Naive thymus-derived CD4-positive, alpha-beta T cell (primary cell): Measurements from ENCODE around the gene ZNF467. TPM values are rescaled to one million over a fixed set of nuclear protein-coding genes. Genes with fewer than 3 reads are reported as not detected.

Source experiments
- ATAC-seq: fragments of 150-1000 bp; cut with Tn5 transposase; 2 replicates; pipeline ENCODE4 v1.10.0; 2021; ENCODE audit warnings: mild to moderate bottlenecking, moderate library complexity
- CTCF ChIA-PET: fragments of 350-600 bp; sonication (Branson Sonifier 250); formaldehyde crosslinking; loops from one replicate; lab custom pipeline; 2021; ENCODE audit warnings: antibody characterized with exemption; lab: Charles Lee
- POLR2A ChIA-PET: fragments of 350-600 bp; sonication (Branson Sonifier 250); formaldehyde crosslinking; loops from one replicate; lab custom pipeline; 2021; ENCODE audit warnings: antibody characterized with exemption, inconsistent platforms; lab: Charles Lee
- DNase-seq, 9 donors: peaks; one replicate each; pipeline versions ENCODE4 v3.0.0 to v3.0.0-alpha.2; 2020 to 2022; ENCODE audit warnings: mixed read lengths in 1 of 9
- H3K27ac ChIP-seq: one replicate; pipeline ENCODE4 v1.7.0; 2013; ENCODE audit warnings: mild to moderate bottlenecking, low read depth, low read length, moderate library complexity
- H3K27me3 ChIP-seq, 2 donors: one replicate each; pipeline ENCODE4 v1.7.0; 2013; ENCODE audit warnings: low read length in 2 of 2, mild to moderate bottlenecking in 2 of 2, moderate library complexity in 2 of 2; ENCODE audit not compliant: control insufficient read depth in 2 of 2, insufficient read depth in 2 of 2
- H3K36me3 ChIP-seq, 3 experiments: 1 replicate in 2 of 3; 2 replicates in 1 of 3; pipeline ENCODE4 v1.7.0; 2013; ENCODE audit warnings: low read length in 3 of 3, mild to moderate bottlenecking in 3 of 3, moderate library complexity in 1 of 3; ENCODE audit not compliant: insufficient read depth in 3 of 3, control insufficient read depth in 2 of 3
- H3K4me1 ChIP-seq, 2 donors: one replicate each; pipeline ENCODE4 v1.7.0; 2013; ENCODE audit warnings: low read length in 2 of 2, mild to moderate bottlenecking in 2 of 2, moderate library complexity in 1 of 2; ENCODE audit not compliant: control insufficient read depth in 2 of 2, insufficient read depth in 2 of 2
- H3K4me3 ChIP-seq: 2 replicates; pipeline ENCODE4 v1.7.0; 2013; ENCODE audit warnings: mild to moderate bottlenecking, low read length
- H3K9me3 ChIP-seq, 3 experiments: 1 replicate in 2 of 3; 2 replicates in 1 of 3; pipeline ENCODE4 v1.7.0; 2013; ENCODE audit warnings: low read length in 3 of 3; ENCODE audit not compliant: control insufficient read depth in 2 of 3
- H3K27ac Mint-ChIP-seq, 9 donors: one replicate each; pipeline ENCODE4 v1.8.0; 2020 to 2022; ENCODE audit warnings: mixed read lengths in 9 of 9, mild to moderate bottlenecking in 8 of 9, moderate library complexity in 5 of 9, inconsistent platforms in 2 of 9
- H3K27me3 Mint-ChIP-seq, 5 donors: one replicate each; pipeline ENCODE4 v1.8.0; 2021 to 2022; ENCODE audit warnings: mixed read lengths in 5 of 5, mild to moderate bottlenecking in 1 of 5
- H3K36me3 Mint-ChIP-seq, 5 donors: one replicate each; pipeline ENCODE4 v1.8.0; 2020 to 2022; ENCODE audit warnings: mixed read lengths in 5 of 5, mild to moderate bottlenecking in 3 of 5, inconsistent platforms in 1 of 5
- H3K4me1 Mint-ChIP-seq, 7 donors: one replicate each; pipeline ENCODE4 v1.8.0; 2020 to 2022; ENCODE audit warnings: mixed read lengths in 7 of 7, mild to moderate bottlenecking in 3 of 7, inconsistent platforms in 1 of 7
- H3K4me3 Mint-ChIP-seq, 10 donors: one replicate each; pipeline ENCODE4 v1.8.0; 2020 to 2022; ENCODE audit warnings: mild to moderate bottlenecking in 10 of 10, mixed read lengths in 10 of 10, moderate library complexity in 6 of 10, inconsistent platforms in 2 of 10
- H3K9me3 Mint-ChIP-seq, 11 donors: one replicate each; pipeline ENCODE4 v1.8.0; 2020 to 2022; ENCODE audit warnings: mixed read lengths in 11 of 11, mild to moderate bottlenecking in 4 of 11, inconsistent platforms in 1 of 11, moderate library complexity in 1 of 11
- intact Hi-C, 2 donors: fragments of 100-400 bp; cut with micrococcal nuclease; formaldehyde crosslinking; loops; one replicate each; pipeline ENCODE4 v1.15.1; 2023
- polyA plus RNA-seq, 2 donors: library from polyadenylated mRNA; unstranded; fragments of 300-500 nt; fragmentation: Illumina TruSeq; gene quantifications; one replicate each; pipeline ENCODE4 v1.2.3, GENCODE V29; 2021
- total RNA-seq, 6 experiments: library from RNA in 5 of 6; stranded (reverse) in 5 of 6; gene quantifications; 1 replicate in 5 of 6; 2 replicates in 1 of 6; pipeline ENCODE4 v1.2.3 and lab custom pipeline; 2021 to 2026

ZNF467 gene
- total and polyA plus RNA-seq, 7 experiments from 2014 or later: 0.17 to 33.1 (median 6.8) TPM

GRCh38 chr7:149723795-149724495 is 49.4 kb downstream of the ZNF467 start:
- peak overlapping the region in 1 of 9 donors; percentile 34 for H3K27ac Mint-ChIP-seq
- DNase-seq (no peak), ATAC-seq (no peak)
- no peaks in the 10 kb centered on the region for H3K9me3 Mint-ChIP-seq
- Histone ChIP-seq H3K27ac (no peak overlapping the region), H3K9me3 (no peaks in the 10 kb centered on the region), H3K4me1 (no peaks in the 10 kb centered on the region), H3K4me3 (no peak overlapping the region), H3K27me3 (no peaks in the 10 kb centered on the region), H3K36me3 (peaks cover 0 to 91% (median 0%) of the 10 kb centered on the region in 3 experiments)
- ChIA-PET POLR2A (no interaction called here), CTCF (no interaction called here)
- no peaks in the 10 kb centered on the region for H3K27me3 Mint-ChIP-seq
- peaks cover 0 to 1% (median 0%) of the 10 kb centered on the region in 7 donors for H3K4me1 Mint-ChIP-seq
- peaks cover 0 to 41% (median 4%) of the 10 kb centered on the region in 5 donors for H3K36me3 Mint-ChIP-seq
- intact Hi-C loops: no loop called here
- H3K4me3 Mint-ChIP-seq: no peak overlapping the region

GRCh38 chr7:149723082-149723767 is 50.2 kb downstream of the ZNF467 start:
- no peaks in the 10 kb centered on the region for H3K27me3 ChIP-seq
- Mint-ChIP-seq H3K4me3 (no peak overlapping the region), H3K27ac (no peak overlapping the region), H3K4me1 (peaks cover 0 to 4% (median 0%) of the 10 kb centered on the region in 7 donors), H3K36me3 (peaks cover 0 to 39% (median 4%) of the 10 kb centered on the region in 5 donors), H3K9me3 (no peaks in the 10 kb centered on the region), H3K27me3 (no peaks in the 10 kb centered on the region)
- POLR2A ChIA-PET: no interaction called here
- H3K9me3 ChIP-seq: no peaks in the 10 kb centered on the region
- no peak overlapping the region for H3K27ac ChIP-seq
- no peak overlapping the region for H3K4me3 ChIP-seq
- DNase-seq (no peak), ATAC-seq (no peak)
- intact Hi-C loops: no loop called here
- H3K36me3 ChIP-seq: peaks cover 0 to 88% (median 0%) of the 10 kb centered on the region in 3 experiments
- CTCF ChIA-PET: no interaction called here
- H3K4me1 ChIP-seq: no peaks in the 10 kb centered on the region

GRCh38 chr7:149722356-149722957 is 50.9 kb downstream of the ZNF467 start:
- H3K4me1 Mint-ChIP-seq: peaks cover 0 to 6% (median under 1%) of the 10 kb centered on the region in 7 donors
- H3K27me3 ChIP-seq: no peaks in the 10 kb centered on the region
- H3K9me3 ChIP-seq: no peaks in the 10 kb centered on the region
- no peak overlapping the region for H3K4me3 ChIP-seq
- ATAC-seq: no peak
- no peaks in the 10 kb centered on the region for H3K4me1 ChIP-seq
- ChIA-PET CTCF (no interaction called here), POLR2A (no interaction called here)
- H3K4me3 Mint-ChIP-seq: no peak overlapping the region
- H3K36me3 ChIP-seq: peaks cover 0 to 80% (median 0%) of the 10 kb centered on the region in 3 experiments
- H3K27me3 Mint-ChIP-seq: no peaks in the 10 kb centered on the region
- intact Hi-C loops: no loop called here
- H3K9me3 Mint-ChIP-seq: no peaks in the 10 kb centered on the region
- no peak overlapping the region for H3K27ac ChIP-seq
- DNase-seq: no peak
- H3K36me3 Mint-ChIP-seq: peaks cover 0 to 31% (median 1%) of the 10 kb centered on the region in 5 donors
- no peak overlapping the region for H3K27ac Mint-ChIP-seq

DNA sequence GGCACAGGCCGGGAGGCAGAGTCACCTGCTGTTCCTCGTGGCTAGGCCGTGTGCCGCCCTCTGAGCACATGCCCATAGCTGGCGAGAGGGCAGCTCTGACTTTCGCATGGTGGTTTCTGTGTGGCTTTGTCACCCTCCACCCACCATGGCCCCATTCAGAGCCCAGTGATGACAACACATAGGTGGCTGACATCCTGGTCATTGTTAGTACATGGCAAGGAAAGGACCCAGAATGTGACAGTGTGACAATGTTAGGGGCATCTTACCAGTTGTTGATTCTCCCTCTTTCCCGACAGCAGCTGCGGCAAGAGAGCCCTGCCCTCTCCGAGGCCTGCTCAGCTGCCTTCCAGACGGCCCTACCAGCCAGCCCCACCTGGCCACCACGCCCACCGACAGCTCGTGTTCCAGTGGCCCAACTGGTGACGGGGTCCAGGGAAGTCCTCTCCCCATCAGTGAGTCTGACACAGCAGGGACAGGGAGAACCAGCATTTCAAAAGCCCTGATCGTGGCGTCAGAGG is 52.2 kb downstream of the ZNF467 start:
- peaks cover under 1 to 15% (median 7%) of the 10 kb centered on the region in 7 donors for H3K4me1 Mint-ChIP-seq
- H3K27ac Mint-ChIP-seq: no peak overlapping the region
- POLR2A ChIA-PET: no interaction called here
- DNase-seq: no peak
- H3K4me3 ChIP-seq: no peak overlapping the region
- peaks cover 0 to 22% (median 0%) of the 10 kb centered on the region in 5 donors for H3K36me3 Mint-ChIP-seq
- no peak overlapping the region for H3K4me3 Mint-ChIP-seq
- CTCF ChIA-PET: no interaction called here
- ATAC-seq: peak; percentile 28
- H3K27ac ChIP-seq: no peak overlapping the region
- no peaks in the 10 kb centered on the region for H3K9me3 Mint-ChIP-seq
- no peaks in the 10 kb centered on the region for H3K9me3 ChIP-seq
- H3K36me3 ChIP-seq: peaks cover 0 to 73% (median 0%) of the 10 kb centered on the region in 3 experiments
- H3K4me1 ChIP-seq: no peaks in the 10 kb centered on the region
- H3K27me3 Mint-ChIP-seq: no peaks in the 10 kb centered on the region
- intact Hi-C loops: no loop called here
- H3K27me3 ChIP-seq: no peaks in the 10 kb centered on the region

DNA sequence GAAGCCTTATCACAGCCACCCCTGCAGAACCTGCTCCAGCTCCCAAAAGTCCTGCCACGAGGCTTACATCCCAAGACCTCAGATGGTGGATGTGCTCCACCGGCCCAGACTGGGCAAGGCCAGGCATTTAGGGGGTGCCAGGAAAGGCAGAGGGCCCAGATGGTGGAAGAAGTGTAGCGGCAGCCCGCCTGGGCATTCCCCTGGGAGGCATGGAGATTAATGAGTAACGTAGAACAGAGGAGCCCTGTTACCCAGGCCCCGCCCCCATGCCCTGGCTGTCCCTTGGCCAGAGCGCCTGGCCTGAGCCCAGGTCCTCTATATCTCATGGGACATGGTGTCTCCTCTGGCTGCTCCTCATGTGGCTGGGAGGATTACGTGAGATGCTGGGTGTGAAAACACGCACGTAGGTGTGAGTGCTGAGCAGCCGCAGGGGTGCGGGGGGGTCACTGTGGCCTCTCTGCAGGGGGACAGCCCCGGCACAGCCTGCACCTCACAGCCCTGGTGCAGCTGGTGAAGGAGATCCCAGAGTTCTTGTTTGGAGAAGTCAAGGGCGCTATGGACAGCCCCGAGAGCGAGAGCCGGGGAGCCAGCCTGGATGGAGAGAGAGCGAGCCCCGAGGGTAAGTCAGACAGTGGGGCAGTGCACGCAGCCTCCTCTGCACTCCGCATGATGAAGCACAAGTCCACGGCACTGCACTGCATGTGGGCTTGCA is 52.9 kb downstream of the ZNF467 start:
- ChIA-PET POLR2A (no interaction called here), CTCF (no interaction called here)
- H3K27ac ChIP-seq: no peak overlapping the region
- H3K4me1 Mint-ChIP-seq: peaks cover 7 to 21% (median 14%) of the 10 kb centered on the region in 7 donors
- peaks cover 0 to 22% (median 0%) of the 10 kb centered on the region in 5 donors for H3K36me3 Mint-ChIP-seq
- no peaks in the 10 kb centered on the region for H3K27me3 Mint-ChIP-seq
- no peaks in the 10 kb centered on the region for H3K9me3 ChIP-seq
- DNase-seq (peak in 1 of 9 donors; percentile 13), ATAC-seq (peak; percentile 36)
- intact Hi-C loops: no loop called here
- no peaks in the 10 kb centered on the region for H3K9me3 Mint-ChIP-seq
- no peak overlapping the region for H3K4me3 ChIP-seq
- H3K4me3 Mint-ChIP-seq: no peak overlapping the region
- peaks cover 0 to 3% of the 10 kb centered on the region in 2 donors for H3K4me1 ChIP-seq
- H3K36me3 ChIP-seq: peaks cover 0 to 68% (median 0%) of the 10 kb centered on the region in 3 experiments
- no peaks in the 10 kb centered on the region for H3K27me3 ChIP-seq
- peak overlapping the region in 1 of 9 donors; percentile 41 for H3K27ac Mint-ChIP-seq

GRCh38 chr7:149719912-149720335 is 53.5 kb downstream of the ZNF467 start:
- Mint-ChIP-seq H3K27me3 (no peaks in the 10 kb centered on the region), H3K4me1 (peaks cover 12 to 26% (median 19%) of the 10 kb centered on the region in 7 donors), H3K27ac (no peak overlapping the region), H3K4me3 (no peak overlapping the region), H3K9me3 (no peaks in the 10 kb centered on the region), H3K36me3 (peaks cover 0 to 22% (median 0%) of the 10 kb centered on the region in 5 donors)
- POLR2A ChIA-PET: no interaction called here
- intact Hi-C loops: loop anchor here (10.0 kb wide), 5 partner anchors 145 to 1635 kb away; partner anchors contain the start of genes AGAP3 (in 1 of the 2), FASTK (in 1 of the 2), PDIA4 (in 1 of the 2) and TMUB1 (in 1 of the 2)
- H3K9me3 ChIP-seq: no peaks in the 10 kb centered on the region
- H3K4me3 ChIP-seq: no peak overlapping the region
- H3K27me3 ChIP-seq: no peaks in the 10 kb centered on the region
- peaks cover 0 to 62% (median 0%) of the 10 kb centered on the region in 3 experiments for H3K36me3 ChIP-seq
- DNase-seq (no peak), ATAC-seq (no peak)
- H3K4me1 ChIP-seq: peaks cover 4 to 7% of the 10 kb centered on the region in 2 donors
- H3K27ac ChIP-seq: no peak overlapping the region
- CTCF ChIA-PET: no interaction called here
